RWPE2 (cell line): ENCODE results near the gene C2orf49.

Experiments used
- ATAC-seq: fragments of 200-7000 bp; cut with Tn5 transposase; 3 replicates; pipeline ENCODE4 v1.9.1; 2021; ENCODE audit warnings: low read depth
- DNase-seq: peaks from one replicate; pipeline ENCODE4 v3.0.0-alpha.2; 2020; ENCODE audit warnings: low spot score
- H3K27ac ChIP-seq: fragments of 450-650 bp; 2 replicates; pipeline ENCODE4 v1.5.1; 2017; ENCODE audit warnings: mild to moderate bottlenecking; ENCODE audit not compliant: poor library complexity, severe bottlenecking
- H3K27me3 ChIP-seq: fragments of 250-450 bp; sonication (Bioruptor Pico); 2 replicates; pipeline ENCODE4 v1.5.1; 2021; ENCODE audit warnings: mild to moderate bottlenecking, moderate library complexity; ENCODE audit not compliant: insufficient read depth, poor library complexity, severe bottlenecking
- H3K36me3 ChIP-seq: fragments of 250-450 bp; sonication (Bioruptor Pico); 2 replicates; pipeline ENCODE4 v1.5.1; 2020; ENCODE audit warnings: low read depth, mild to moderate bottlenecking, moderate library complexity
- H3K4me1 ChIP-seq: fragments of 250-450 bp; sonication (Bioruptor Pico); 2 replicates; pipeline ENCODE4 v1.5.1; 2021; ENCODE audit warnings: mild to moderate bottlenecking, moderate library complexity; ENCODE audit not compliant: insufficient read depth, poor library complexity, severe bottlenecking
- H3K4me3 ChIP-seq: fragments of 250-450 bp; sonication (Bioruptor Pico); 2 replicates; pipeline ENCODE4 v1.5.1; 2021; ENCODE audit warnings: mild to moderate bottlenecking, moderate library complexity; ENCODE audit not compliant: severe bottlenecking
- H3K9me3 ChIP-seq: fragments of 250-450 bp; sonication (Bioruptor Pico); 2 replicates; pipeline ENCODE4 v1.5.1; 2021; ENCODE audit warnings: mild to moderate bottlenecking, moderate library complexity; ENCODE audit not compliant: severe bottlenecking
- TF ChIP-seq, protein P1 (sequence below): fragments of 450-650 bp; IDR thresholded peaks from one replicate; pipeline ENCODE4 v1.5.1; 2017; ENCODE audit warnings: mild to moderate bottlenecking, moderate library complexity; ENCODE audit not compliant: poor library complexity, severe bottlenecking

The C2orf49 gene

GRCh38 chr2:105383432-105384166, 46.3 kb downstream of the C2orf49 start:
- H3K27ac ChIP-seq = no peak overlapping the region
- no peaks in the 10 kb centered on the region for H3K9me3 ChIP-seq
- peaks cover 96% of the 10 kb centered on the region for H3K36me3 ChIP-seq
- H3K27me3 ChIP-seq = no peaks in the 10 kb centered on the region
- DNase-seq (no peak), ATAC-seq (no peak)
- peaks cover 42% of the 10 kb centered on the region for H3K4me1 ChIP-seq
- TF ChIP-seq, protein P1, sequence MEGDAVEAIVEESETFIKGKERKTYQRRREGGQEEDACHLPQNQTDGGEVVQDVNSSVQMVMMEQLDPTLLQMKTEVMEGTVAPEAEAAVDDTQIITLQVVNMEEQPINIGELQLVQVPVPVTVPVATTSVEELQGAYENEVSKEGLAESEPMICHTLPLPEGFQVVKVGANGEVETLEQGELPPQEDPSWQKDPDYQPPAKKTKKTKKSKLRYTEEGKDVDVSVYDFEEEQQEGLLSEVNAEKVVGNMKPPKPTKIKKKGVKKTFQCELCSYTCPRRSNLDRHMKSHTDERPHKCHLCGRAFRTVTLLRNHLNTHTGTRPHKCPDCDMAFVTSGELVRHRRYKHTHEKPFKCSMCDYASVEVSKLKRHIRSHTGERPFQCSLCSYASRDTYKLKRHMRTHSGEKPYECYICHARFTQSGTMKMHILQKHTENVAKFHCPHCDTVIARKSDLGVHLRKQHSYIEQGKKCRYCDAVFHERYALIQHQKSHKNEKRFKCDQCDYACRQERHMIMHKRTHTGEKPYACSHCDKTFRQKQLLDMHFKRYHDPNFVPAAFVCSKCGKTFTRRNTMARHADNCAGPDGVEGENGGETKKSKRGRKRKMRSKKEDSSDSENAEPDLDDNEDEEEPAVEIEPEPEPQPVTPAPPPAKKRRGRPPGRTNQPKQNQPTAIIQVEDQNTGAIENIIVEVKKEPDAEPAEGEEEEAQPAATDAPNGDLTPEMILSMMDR = no peak
- no peak overlapping the region for H3K4me3 ChIP-seq

GRCh38 chr2:105384216-105384615, 46.9 kb downstream of the C2orf49 start:
- H3K27ac ChIP-seq = no peak overlapping the region
- no peak overlapping the region for H3K4me3 ChIP-seq
- H3K27me3 ChIP-seq = no peaks in the 10 kb centered on the region
- DNase-seq (no peak), ATAC-seq (no peak)
- TF ChIP-seq, protein P1 = no peak
- H3K4me1 ChIP-seq = peaks cover 38% of the 10 kb centered on the region
- H3K9me3 ChIP-seq = no peaks in the 10 kb centered on the region
- H3K36me3 ChIP-seq = peaks cover 96% of the 10 kb centered on the region

GRCh38 chr2:105384861-105385260, 47.5 kb downstream of the C2orf49 start:
- H3K4me3 ChIP-seq = no peak overlapping the region
- ATAC-seq (no peak), DNase-seq (no peak)
- no peaks in the 10 kb centered on the region for H3K27me3 ChIP-seq
- TF ChIP-seq, protein P1 = no peak
- H3K4me1 ChIP-seq = peaks cover 37% of the 10 kb centered on the region
- H3K9me3 ChIP-seq = no peaks in the 10 kb centered on the region
- peaks cover 96% of the 10 kb centered on the region for H3K36me3 ChIP-seq
- H3K27ac ChIP-seq = no peak overlapping the region

DNA sequence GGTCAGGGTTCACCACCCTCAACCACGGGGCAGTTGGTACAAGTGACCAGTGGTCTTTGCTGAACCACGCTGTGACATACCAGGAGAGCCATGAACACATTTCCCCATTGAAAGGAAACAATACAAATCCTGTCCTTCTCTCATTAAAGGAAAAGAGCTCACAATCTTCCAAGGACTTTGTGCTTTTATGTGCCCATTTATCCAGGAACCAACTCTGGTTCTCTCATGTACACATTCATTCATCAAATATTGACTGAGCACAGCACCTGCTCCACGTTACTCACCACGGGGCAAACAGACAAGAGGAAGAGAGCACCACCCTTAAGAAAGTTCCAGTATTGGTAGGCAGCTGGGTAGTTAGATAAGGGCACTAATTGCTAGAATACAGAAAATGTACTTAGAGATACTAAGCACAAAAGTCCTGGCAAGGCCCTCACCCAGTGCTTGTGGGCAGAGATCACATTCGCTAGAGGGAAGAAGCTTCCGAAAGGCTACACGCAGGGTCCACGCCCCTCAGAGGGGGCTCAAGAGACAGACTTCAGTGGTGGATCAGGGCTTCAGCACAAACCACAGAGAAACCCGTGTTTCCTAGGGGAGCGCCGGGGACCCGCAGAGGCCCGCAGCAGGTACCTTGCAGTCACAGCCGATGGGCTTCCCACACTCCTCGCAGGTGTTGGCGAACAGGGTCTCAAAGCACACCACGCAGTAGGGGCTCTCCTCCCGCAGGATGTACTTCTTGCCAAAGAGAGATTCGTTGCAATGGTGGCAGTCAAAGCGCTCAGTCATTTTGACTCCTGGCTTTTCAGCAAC, 48.6 kb downstream of the C2orf49 start:
- Histone ChIP-seq H3K27me3 (no peaks in the 10 kb centered on the region), H3K4me1 (peaks cover 37% of the 10 kb centered on the region), H3K27ac (peak overlapping the region; percentile 97), H3K4me3 (no peak overlapping the region), H3K9me3 (no peaks in the 10 kb centered on the region), H3K36me3 (peaks cover 95% of the 10 kb centered on the region)
- TF ChIP-seq, protein P1 = no peak
- DNase-seq (no peak), ATAC-seq (no peak)
